IMR-90 (cell line): ENCODE measurements around the gene GRID2IP. TPM values are rescaled to one million over a fixed set of nuclear protein-coding genes. Genes with fewer than 3 reads are reported as not detected.
A peak's percentile ranks its signal among the peaks of the same experiment; 100 is the strongest.

ENCODE experiments used
- ATAC-seq: fragments of 200-7000 bp; cut with Tn5 transposase; 2 replicates; pipeline ENCODE4 v1.9.1; 2020; ENCODE audit warnings: low read depth, mild to moderate bottlenecking, moderate library complexity
- BruUV-seq: library from RNA; stranded (reverse); fragments of 400-500 nt; replicated peaks from 2 replicates; lab custom pipeline; 2021; lab: Mats Ljungman, UMichigan
- CTCF ChIA-PET: fragments of 300-600 bp; formaldehyde crosslinking; extraction: SDS; loops from one replicate; lab custom pipeline; 2021; ENCODE audit warnings: antibody characterized with exemption; lab: Yijun Ruan, JAX
- POLR2A ChIA-PET: fragments of 300-600 bp; sonication (Branson Sonifier 250); formaldehyde crosslinking; loops from one replicate; lab custom pipeline; 2022; ENCODE audit warnings: antibody characterized with exemption; ENCODE audit not compliant: unreplicated experiment; lab: Charles Lee
- DNase-seq: peaks from one replicate; pipeline ENCODE4 v3.0.0; 2013
- H2AFZ ChIP-seq: replicated peaks from 2 replicates; pipeline ENCODE3; 2013; ENCODE audit warnings: low read length, mild to moderate bottlenecking; ENCODE audit not compliant: poor library complexity
- H2AK5ac ChIP-seq: 2 replicates; pipeline ENCODE4 v1.6.1; 2013; ENCODE audit warnings: low read depth, low read length, inconsistent platforms
- H2AK9ac ChIP-seq: replicated peaks from 2 replicates; pipeline ENCODE3; 2013; ENCODE audit warnings: mild to moderate bottlenecking, low read depth, low read length, moderate library complexity; ENCODE audit not compliant: poor library complexity
- H2BK120ac ChIP-seq: 2 replicates; pipeline ENCODE4 v1.6.1; 2013; ENCODE audit warnings: low read depth, low read length, inconsistent platforms
- H2BK15ac ChIP-seq: 3 replicates; pipeline ENCODE4 v1.6.1; 2013; ENCODE audit warnings: low read depth, low read length, inconsistent platforms
- H2BK20ac ChIP-seq: 2 replicates; pipeline ENCODE4 v1.6.1; 2013; ENCODE audit warnings: low read depth, mild to moderate bottlenecking, inconsistent platforms, low read length, moderate library complexity
- H2BK5ac ChIP-seq: 2 replicates; pipeline ENCODE4 v1.6.1; 2013; ENCODE audit warnings: mild to moderate bottlenecking, low read depth, low read length, inconsistent platforms; ENCODE audit not compliant: poor library complexity, severe bottlenecking
- H3K14ac ChIP-seq: replicated peaks from 2 replicates; pipeline ENCODE4 v1.6.1; 2013; ENCODE audit warnings: low read depth, low read length, inconsistent platforms
- H3K18ac ChIP-seq: 2 replicates; pipeline ENCODE4 v1.6.1; 2013; ENCODE audit warnings: low read depth, low read length, control low read depth
- H3K23ac ChIP-seq: 2 replicates; pipeline ENCODE4 v1.6.1; 2013; ENCODE audit warnings: low read depth, low read length, inconsistent platforms
- H3K27ac ChIP-seq: 2 replicates; pipeline ENCODE4 v1.5.1; 2013; ENCODE audit warnings: mild to moderate bottlenecking, control low read depth, low read length; ENCODE audit not compliant: insufficient read depth
- H3K27me3 ChIP-seq: 2 replicates; pipeline ENCODE4 v1.6.1; 2013; ENCODE audit warnings: low read length; ENCODE audit not compliant: control insufficient read depth, insufficient read depth
- H3K36me3 ChIP-seq: 2 replicates; pipeline ENCODE4 v1.6.1; 2013; ENCODE audit warnings: low read length, mixed read lengths; ENCODE audit not compliant: control insufficient read depth, insufficient read depth
- H3K4ac ChIP-seq: 2 replicates; pipeline ENCODE4 v1.6.1; 2013; ENCODE audit warnings: low read depth, low read length, inconsistent platforms
- H3K4me1 ChIP-seq: 2 replicates; pipeline ENCODE4 v1.6.1; 2013; ENCODE audit warnings: low read length, mixed read lengths; ENCODE audit not compliant: control insufficient read depth, insufficient read depth
- H3K4me2 ChIP-seq: 2 replicates; pipeline ENCODE4 v1.6.1; 2013; ENCODE audit warnings: low read depth, mild to moderate bottlenecking, control low read depth, low read length, moderate library complexity
- H3K4me3 ChIP-seq: 2 replicates; pipeline ENCODE4 v1.5.1; 2013; ENCODE audit warnings: low read depth, mild to moderate bottlenecking, control low read depth, low read length, moderate library complexity; ENCODE audit not compliant: insufficient read depth
- H3K56ac ChIP-seq: 2 replicates; pipeline ENCODE4 v1.6.1; 2013; ENCODE audit warnings: low read length, inconsistent platforms; ENCODE audit not compliant: insufficient read depth; ENCODE audit errors: extremely low read depth
- H3K79me1 ChIP-seq, 2 experiments: 2 replicates each; pipeline ENCODE4 v1.6.1; 2013; ENCODE audit warnings: low read length in 2 of 2, inconsistent platforms in 1 of 2, low read depth in 1 of 2
- H3K9ac ChIP-seq: 2 replicates; pipeline ENCODE4 v1.6.1; 2013; ENCODE audit warnings: low read depth, low read length, control low read depth
- H3K9me1 ChIP-seq: 2 replicates; pipeline ENCODE4 v1.6.1; 2013; ENCODE audit warnings: low read length, inconsistent platforms; ENCODE audit not compliant: insufficient read depth
- H3K9me3 ChIP-seq: 2 replicates; pipeline ENCODE4 v1.6.1; 2013; ENCODE audit warnings: low read length; ENCODE audit not compliant: control insufficient read depth, insufficient read depth
- H4K20me1 ChIP-seq: 2 replicates; pipeline ENCODE4 v1.6.1; 2013; ENCODE audit warnings: low read length, inconsistent platforms; ENCODE audit not compliant: insufficient read depth
- H4K5ac ChIP-seq: 2 replicates; pipeline ENCODE4 v1.6.1; 2013; ENCODE audit warnings: mild to moderate bottlenecking, low read depth, low read length, control low read depth
- H4K8ac ChIP-seq, 2 experiments: 2 replicates each; pipeline ENCODE4 v1.6.1; 2013; ENCODE audit warnings: low read depth in 2 of 2, low read length in 2 of 2, control low read depth in 1 of 2, inconsistent platforms in 1 of 2
- H4K91ac ChIP-seq: 2 replicates; pipeline ENCODE4 v1.6.1; 2013; ENCODE audit warnings: low read depth, low read length, inconsistent platforms; ENCODE audit not compliant: insufficient read depth
- BHLHE40 ChIP-seq: fragments of 150-350 bp; IDR thresholded peaks from 2 replicates; pipeline ENCODE4 v1.6.1; 2016; ENCODE audit warnings: mild to moderate bottlenecking, low read depth, low read length
- FOS ChIP-seq: fragments of 150-350 bp; IDR thresholded peaks from 2 replicates; pipeline ENCODE4 v1.6.1; 2016; ENCODE audit warnings: low read depth, low read length
- RFX5 ChIP-seq: IDR thresholded peaks from 2 replicates; pipeline ENCODE4 v1.8.0; 2012; ENCODE audit warnings: low read depth, mild to moderate bottlenecking, low read length, moderate library complexity
- SMC3 ChIP-seq: fragments of 150-350 bp; IDR thresholded peaks from 2 replicates; pipeline ENCODE4 v1.6.1; 2016; ENCODE audit warnings: low read depth, mild to moderate bottlenecking, antibody characterized with exemption, low read length, moderate library complexity
- WGBS, 2 experiments: methylation state at CpG; one replicate each; pipeline versions ENCODE4 v1.1.5 to v1.1.7; 2013; ENCODE audit warnings: missing lambda C conversion rate in 2 of 2; ENCODE audit not compliant: insufficient read length in 1 of 2; ENCODE audit errors: extremely low coverage in 2 of 2; 5-methylcytosine and 5-hydroxymethylcytosine counted together
- dilution Hi-C: fragments of 300-500 bp; cut with HindIII; formaldehyde crosslinking; loops from one replicate; pipeline ENCODE4 v1.14.3; 2018; ENCODE audit warnings: low sequenced_read_pairs; ENCODE audit not compliant: unreplicated experiment
- in situ Hi-C: fragments of 300-500 bp; cut with MboI; formaldehyde crosslinking; loops from 3 replicates; pipeline ENCODE4 v1.14.3; 2019; ENCODE audit warnings: low sequenced_read_pairs, inconsistent platforms, mixed read lengths
- intact Hi-C: fragments of 100-400 bp; cut with micrococcal nuclease; formaldehyde crosslinking; loops from 2 replicates; pipeline ENCODE4 v1.10.0; 2022
- polyA plus RNA-seq, 3 experiments: library from polyadenylated mRNA; depleted of rRNA; stranded (reverse); fragments of >200 nt; gene quantifications; 2 replicates each; pipeline ENCODE4 v1.2.3, GENCODE V29; 2012; ENCODE audit warnings: low replicate concordance in 1 of 3
- total RNA-seq: library from RNA; depleted of rRNA; stranded (reverse); fragments of >200 nt; gene quantifications from 2 replicates; pipeline ENCODE4 v1.2.3, GENCODE V29; 2012
- TF ChIP-seq, protein P1 (sequence below): conservative IDR thresholded peaks from 2 replicates; pipeline ENCODE4 v1.5.1; 2012; ENCODE audit warnings: mild to moderate bottlenecking, low read depth, low read length, improper control_type of control experiment

The GRID2IP gene
- total and polyA plus RNA-seq, 2 of the 4 experiments (the other 2 are of a cell fraction) = not detected

DNA sequence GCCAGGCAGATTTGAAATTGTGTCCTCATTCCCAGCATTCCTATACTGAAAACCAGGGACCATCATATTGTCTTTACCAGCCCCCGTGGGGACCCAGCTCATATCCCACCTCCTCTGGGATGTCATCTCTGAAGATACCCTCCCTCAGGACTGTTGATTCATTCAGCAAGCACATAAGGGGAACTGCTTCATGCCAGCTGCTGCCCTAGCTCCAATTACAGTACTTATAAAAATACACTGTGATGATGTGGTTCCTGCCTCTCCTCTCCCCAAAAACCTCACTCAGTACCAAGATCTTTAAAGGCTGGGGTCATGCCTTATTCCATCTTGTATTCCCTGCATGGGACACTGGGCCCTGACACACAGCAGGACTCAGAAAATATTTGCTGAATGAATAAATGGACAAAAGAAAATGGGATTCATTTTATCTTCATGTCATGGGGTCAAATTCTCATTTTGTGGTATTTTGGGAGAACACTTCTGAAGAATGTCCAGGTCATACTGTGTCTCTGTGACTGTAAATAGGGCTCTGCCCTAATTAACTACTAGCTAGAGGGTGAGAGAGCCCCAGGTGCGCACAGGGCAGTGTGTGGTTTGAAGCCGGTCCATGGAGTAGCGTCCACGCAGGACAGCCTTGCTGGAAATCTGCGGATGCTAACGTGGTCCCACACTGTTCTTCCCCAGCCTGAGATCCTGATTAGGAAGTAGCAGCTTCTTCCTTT is 74.5 kb downstream of the GRID2IP start:
- no peak overlapping the region for H2BK5ac ChIP-seq
- H2AK5ac ChIP-seq = no peak overlapping the region
- intact Hi-C loops (no loop called here), in situ Hi-C loops (no loop called here), dilution Hi-C loops (no loop called here)
- no peak overlapping the region for H3K14ac ChIP-seq
- no peak overlapping the region for H3K27ac ChIP-seq
- no peak overlapping the region for H3K9ac ChIP-seq
- peak overlapping the region; percentile 52; the same call in 1 of the 2 replicates for H3K4me2 ChIP-seq
- no peak overlapping the region for H3K23ac ChIP-seq
- no TSS peak for BruUV-seq
- H4K91ac ChIP-seq = no peak overlapping the region
- H3K4ac ChIP-seq = no peak overlapping the region
- no peak overlapping the region for H3K18ac ChIP-seq
- WGBS, 2 experiments = 100% methylated on average over 1 of the region's 7 CpGs; no CpG with 5 or more reads in 1 of the 2 experiments
- H4K5ac ChIP-seq = no peak overlapping the region
- peaks cover 11 to 61% of the 10 kb centered on the region in 2 experiments for H3K79me1 ChIP-seq
- no peak overlapping the region for H4K8ac ChIP-seq
- H3K36me3 ChIP-seq = peaks cover 43% of the 10 kb centered on the region
- no peaks in the 10 kb centered on the region for H3K9me3 ChIP-seq
- H4K20me1 ChIP-seq = peaks cover 100% of the 10 kb centered on the region
- TF ChIP-seq FOS (no peak), SMC3 (no peak), BHLHE40 (no peak), RFX5 (no peak)
- TF ChIP-seq, protein P1, sequence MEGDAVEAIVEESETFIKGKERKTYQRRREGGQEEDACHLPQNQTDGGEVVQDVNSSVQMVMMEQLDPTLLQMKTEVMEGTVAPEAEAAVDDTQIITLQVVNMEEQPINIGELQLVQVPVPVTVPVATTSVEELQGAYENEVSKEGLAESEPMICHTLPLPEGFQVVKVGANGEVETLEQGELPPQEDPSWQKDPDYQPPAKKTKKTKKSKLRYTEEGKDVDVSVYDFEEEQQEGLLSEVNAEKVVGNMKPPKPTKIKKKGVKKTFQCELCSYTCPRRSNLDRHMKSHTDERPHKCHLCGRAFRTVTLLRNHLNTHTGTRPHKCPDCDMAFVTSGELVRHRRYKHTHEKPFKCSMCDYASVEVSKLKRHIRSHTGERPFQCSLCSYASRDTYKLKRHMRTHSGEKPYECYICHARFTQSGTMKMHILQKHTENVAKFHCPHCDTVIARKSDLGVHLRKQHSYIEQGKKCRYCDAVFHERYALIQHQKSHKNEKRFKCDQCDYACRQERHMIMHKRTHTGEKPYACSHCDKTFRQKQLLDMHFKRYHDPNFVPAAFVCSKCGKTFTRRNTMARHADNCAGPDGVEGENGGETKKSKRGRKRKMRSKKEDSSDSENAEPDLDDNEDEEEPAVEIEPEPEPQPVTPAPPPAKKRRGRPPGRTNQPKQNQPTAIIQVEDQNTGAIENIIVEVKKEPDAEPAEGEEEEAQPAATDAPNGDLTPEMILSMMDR = no peak
- H2AK9ac ChIP-seq = no peak overlapping the region
- peaks cover 16% of the 10 kb centered on the region for H3K4me1 ChIP-seq
- no peak overlapping the region for H2BK120ac ChIP-seq
- H2BK15ac ChIP-seq = no peak overlapping the region
- H3K56ac ChIP-seq = no peak overlapping the region
- no peaks in the 10 kb centered on the region for H3K27me3 ChIP-seq
- H3K4me3 ChIP-seq = no peak overlapping the region
- H3K9me1 ChIP-seq = peaks cover 19% of the 10 kb centered on the region; the same call in 1 of the 2 replicates
- CTCF ChIA-PET = no interaction called here
- POLR2A ChIA-PET = interaction anchor here (0.6 kb wide), 1 partner anchor 95 kb away, joined by 4 read pairs; no protein-coding TSS in a partner anchor
- no peak overlapping the region for H2AFZ ChIP-seq
- no peak overlapping the region for H2BK20ac ChIP-seq
- no peak for DNase-seq
- ATAC-seq = peak; percentile 18
